ENCODE measurements around the gene LMO3.

DNA sequence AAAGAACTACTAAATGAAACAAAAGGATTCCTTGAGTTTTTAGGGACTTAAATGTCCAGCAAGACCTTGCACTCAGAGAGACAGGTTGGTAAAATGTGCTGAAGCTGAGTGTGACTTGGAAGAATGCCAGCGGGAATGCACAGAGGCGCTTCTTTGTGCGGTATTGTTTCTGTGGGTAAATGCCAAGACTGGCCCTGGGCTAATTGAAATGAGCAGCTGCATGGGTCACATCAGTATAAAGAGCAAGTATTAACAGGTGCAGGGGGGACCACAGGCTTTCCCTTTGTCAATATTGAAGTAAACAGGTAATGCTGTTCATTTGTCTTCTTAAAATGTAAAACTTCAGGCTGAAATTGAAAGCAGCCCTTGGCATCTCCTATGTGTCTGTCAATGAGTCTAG lies 74.3 kb downstream of the LMO3 start:
- TF ChIP-seq, protein P1, sequence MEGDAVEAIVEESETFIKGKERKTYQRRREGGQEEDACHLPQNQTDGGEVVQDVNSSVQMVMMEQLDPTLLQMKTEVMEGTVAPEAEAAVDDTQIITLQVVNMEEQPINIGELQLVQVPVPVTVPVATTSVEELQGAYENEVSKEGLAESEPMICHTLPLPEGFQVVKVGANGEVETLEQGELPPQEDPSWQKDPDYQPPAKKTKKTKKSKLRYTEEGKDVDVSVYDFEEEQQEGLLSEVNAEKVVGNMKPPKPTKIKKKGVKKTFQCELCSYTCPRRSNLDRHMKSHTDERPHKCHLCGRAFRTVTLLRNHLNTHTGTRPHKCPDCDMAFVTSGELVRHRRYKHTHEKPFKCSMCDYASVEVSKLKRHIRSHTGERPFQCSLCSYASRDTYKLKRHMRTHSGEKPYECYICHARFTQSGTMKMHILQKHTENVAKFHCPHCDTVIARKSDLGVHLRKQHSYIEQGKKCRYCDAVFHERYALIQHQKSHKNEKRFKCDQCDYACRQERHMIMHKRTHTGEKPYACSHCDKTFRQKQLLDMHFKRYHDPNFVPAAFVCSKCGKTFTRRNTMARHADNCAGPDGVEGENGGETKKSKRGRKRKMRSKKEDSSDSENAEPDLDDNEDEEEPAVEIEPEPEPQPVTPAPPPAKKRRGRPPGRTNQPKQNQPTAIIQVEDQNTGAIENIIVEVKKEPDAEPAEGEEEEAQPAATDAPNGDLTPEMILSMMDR (IDR thresholded peaks at IDR 0.05) = no peak
- TF ChIP-seq POLR2A (IDR thresholded peaks at IDR 0.05) = no peak

Measured in esophagus squamous epithelium (tissue), 4 donors.